Inflammatory macrophage (primary cell): ENCODE results near the gene MIOX.

Experiments used
- DNase-seq, 2 donors: peaks; one replicate each; pipeline ENCODE4 v3.0.0-alpha.2; 2020 to 2022

Gene MIOX

DNA sequence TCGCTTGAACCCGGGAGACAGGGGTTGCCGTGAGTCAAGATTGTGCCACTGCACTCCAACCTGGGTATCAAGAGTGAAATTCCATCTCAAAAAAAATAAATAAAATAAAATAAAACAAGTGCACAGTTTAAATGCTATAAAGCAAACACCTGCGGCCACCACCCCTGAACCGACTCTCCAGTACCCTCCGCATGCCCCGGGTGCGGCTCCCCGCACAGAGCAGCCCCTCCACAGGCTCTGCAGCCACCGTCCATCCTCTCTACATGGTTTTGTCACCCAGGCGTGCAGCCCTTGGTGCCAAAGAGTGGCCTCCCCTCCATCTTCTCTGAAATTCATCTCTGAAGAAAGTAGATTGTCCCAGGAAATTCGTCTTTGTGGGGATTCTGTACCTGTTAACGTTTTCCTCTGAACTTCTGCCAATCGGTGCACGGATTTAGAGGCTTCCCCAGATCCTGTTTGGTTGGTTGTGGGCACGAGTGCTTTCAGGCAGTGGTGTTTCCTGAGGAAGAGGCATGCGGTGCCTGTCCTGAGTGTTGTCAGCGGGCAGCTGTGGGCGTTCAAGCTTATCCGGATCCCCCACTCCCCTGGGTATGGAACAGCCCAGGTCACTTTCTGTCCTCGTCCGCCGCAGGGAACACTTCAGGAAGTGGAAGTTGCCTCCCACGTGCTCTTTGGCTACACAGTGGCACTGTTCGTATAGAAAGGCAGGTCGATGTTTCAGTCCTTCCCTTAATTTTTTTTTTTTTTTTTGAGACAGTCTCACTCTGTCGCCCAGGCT is 4.1 kb downstream of the MIOX start:
- DNase-seq = peak; percentile 83 to 92

DNA sequence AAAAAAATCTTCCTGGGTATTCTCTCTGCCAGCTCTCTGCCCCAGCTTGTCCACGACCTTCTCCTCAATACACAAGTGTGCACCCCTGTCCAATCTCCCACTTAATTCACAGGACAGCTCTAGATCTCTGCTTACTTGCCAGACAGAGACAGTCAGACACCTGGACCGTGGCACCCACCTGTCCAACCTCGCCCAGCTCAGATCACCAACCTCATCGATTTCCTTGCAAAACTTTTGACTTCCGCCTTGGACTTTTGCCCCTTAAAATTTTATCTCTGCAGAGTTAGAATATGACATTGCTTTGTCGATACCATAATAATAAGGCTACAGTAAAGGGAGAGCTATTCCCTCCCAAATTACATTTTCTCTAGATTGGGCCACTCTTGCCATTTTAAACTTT is 10.4 kb downstream of the MIOX start:
- no peak for DNase-seq

DNA sequence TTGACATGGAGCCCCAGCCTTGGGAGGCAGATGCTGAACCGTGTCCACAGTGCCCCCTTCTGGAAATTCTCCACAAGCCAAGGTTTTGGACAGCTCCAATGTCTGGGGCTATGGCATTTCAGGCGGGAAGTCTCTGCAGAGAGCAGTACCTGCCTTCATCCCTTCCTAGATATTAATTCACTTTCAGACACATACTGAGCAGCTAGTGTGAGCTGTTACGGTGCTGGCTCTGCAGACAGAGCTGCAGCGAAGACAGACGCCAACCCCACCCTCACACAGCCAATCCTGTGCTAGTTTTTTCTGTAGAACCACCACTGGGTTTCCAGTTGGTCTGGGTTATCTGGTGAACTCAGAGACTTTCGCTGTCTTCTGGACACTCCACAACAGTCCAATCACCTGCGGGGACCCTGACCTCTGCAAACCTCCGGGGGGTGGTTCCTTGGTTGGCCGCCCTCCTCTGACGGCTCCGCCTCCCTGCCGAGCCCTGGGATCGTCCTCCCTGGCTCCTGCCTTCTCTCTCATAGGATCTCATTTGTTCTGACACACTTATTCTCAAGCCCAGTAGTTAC is 11.7 kb downstream of the MIOX start:
- peak; percentile 73 to 81 for DNase-seq

DNA sequence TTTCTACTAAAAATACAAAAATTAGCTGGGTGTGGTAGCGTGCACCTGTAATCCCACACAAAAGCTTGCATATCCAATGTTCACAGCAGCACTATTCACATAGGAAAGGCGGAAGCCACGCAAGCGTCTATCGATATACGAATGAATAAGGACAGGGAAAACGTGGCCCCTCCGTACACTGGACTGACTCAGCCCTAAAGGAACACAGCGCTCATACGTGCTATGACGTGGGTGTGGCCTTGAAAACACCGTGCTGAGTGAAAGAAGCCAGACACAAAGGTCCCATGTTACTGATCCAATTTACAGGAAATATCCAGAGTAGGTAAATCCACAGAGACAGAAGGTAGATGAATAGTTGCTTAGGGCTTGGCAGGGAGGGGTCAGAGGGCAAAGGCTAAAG is 13.8 kb downstream of the MIOX start:
- DNase-seq = no peak

DNA sequence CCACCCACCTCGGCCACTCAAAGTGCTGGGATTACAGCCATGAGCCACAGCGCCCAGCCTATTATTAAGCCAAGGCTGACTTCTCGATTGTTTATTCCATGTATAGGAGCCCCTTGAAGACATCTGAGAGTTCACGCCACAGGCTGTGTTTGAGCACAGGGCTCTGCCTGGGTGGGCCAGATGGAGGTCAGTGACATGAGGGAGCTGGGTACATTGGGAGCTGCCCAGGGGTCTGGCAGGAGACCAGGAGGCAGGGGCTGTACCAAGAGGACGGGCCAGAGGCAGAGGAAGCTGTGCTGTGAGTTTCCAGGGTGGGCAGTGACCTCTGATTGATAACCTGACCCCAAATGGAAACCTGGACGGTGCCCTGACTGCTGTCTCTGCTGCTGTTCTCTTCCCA is 15.4 kb downstream of the MIOX start:
- no peak for DNase-seq

DNA sequence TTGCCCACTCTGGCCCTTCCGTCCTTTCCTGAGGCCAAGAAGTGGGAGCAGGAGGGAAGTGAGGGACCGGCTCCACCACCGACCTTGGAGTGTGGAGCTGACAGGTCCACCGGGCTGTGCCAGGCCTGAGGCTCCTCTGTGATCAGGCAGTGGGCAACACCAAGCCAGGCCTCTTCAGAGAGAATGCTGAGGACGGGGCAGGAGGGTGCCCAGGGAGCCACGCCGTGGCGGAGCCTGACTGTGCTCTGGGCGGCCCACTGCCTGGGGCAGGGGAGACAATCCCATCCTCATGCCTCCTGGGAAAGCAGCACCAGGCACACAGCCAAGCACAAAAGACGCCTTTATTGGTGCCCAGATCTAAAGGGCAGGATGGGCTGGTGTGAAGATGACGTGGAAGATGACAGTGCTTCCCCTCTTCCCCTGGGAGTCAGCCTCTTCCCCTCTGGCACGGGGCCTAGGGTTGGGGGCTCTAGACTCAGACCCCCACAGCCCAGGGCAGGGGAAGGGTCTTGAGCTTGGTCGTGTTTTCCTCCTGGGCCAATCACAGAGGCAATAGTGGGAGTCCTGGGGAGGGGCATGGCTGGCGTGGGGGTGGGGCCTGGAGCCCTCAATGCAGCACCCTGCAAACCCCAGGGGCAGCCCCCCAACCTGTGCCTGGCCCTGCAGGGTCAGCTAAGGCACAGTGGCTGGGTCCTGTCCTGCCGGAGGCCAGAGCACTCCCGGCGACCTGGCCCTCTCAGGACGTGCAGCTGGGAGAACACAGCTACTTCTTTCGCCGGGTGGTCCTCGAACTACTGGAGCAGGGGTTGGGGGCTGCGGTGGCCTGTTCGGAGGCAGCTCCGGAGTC is 16.2 kb downstream of the MIOX start:
- no peak for DNase-seq

DNA sequence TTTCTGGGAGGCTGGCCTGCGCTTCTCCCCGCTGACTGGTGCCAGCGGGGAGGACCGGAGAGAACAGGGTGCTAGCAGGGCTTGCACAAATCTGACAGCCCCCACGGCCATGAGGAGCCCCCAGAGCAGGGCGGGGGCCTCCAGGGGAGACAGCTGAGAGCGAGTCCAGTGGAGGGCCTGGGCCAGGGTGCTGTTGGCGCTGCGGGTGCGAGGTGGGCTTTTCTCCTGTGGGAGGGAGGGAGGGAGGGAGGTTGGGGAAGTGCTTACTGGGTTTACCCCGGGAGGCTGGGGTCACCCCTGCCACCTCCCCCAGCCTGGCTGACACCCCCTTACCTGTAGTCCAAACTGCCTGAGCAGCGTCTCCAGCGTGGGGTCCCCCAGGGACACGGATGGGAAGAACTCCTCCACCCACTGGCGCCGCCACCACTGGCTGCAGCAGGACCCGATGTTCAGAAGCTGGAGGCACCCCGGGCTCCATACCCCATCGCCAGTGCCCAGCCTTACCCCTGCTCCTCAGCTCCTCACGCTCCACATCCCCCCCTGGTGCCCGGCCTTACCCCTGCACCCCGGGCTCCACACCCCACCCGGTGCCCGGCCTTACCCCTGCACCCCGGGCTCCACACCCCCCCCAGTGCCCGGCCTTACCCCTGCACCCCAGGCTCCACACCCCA is 17.0 kb downstream of the MIOX start:
- no peak for DNase-seq

DNA sequence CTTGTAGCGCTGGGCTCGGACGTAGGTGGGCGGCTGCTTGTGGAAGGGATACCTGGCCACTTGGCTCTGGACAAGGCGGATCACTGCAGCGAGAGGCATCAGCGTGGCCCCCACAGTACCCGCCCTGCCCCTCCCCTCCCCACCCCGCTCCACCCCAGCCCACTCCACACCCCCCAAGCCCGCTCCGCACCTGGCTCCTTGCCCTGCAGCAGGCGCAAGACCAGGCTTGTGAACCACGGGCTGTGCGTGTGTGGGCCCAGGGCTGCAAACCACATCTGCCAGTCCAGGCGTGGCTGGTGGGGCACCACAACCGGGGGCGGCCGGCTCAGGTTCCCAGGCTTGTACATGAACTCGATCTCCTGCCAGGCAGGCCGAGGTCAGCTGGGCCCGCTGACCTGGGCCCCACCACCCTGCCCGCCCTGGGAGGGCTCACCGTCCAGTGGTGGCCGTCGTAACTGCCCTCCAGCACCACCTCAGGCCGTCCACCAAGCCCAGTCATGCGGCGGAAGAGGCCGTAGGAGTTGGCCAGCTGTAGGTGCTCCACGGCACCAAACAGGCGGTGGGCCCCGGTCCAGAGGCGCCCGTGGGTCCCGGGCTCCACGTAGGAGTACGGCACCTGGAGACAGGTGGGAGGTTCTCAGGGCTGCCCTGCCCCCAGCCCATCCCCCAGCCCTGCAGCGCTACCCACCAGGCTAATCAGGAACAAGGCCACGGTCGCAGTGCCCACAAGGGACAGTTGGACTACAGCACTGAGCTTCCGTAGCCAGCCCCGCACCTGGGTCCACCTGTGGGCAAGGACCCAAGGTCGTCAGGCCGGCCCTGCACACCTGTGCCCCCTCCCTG is 17.9 kb downstream of the MIOX start:
- no peak for DNase-seq

DNA sequence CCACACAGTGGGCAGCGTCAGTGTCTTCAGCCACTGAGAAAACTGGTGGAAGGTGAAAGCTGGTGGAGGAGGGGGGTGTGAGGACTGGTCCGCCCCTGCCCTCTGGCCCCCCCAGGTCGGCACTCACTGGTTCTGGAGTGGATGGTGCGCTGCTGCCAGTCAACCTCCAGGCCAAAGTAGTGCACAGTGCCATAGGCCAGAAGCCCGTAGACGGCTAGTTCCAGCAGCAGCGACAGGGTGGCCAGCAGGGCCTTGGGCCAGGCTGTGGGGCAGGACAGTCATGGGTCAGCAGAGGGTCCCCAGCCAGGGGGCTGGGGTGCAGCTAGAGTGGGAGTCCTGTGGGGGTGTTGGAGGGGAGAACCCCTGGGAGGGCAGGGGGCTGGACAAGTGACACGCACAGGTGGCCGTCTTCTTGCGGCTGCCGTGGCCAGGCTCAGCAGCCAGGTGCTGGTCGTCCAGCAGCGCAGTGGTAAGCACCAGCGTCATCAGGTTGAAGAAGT is 18.7 kb downstream of the MIOX start:
- DNase-seq = no peak

DNA sequence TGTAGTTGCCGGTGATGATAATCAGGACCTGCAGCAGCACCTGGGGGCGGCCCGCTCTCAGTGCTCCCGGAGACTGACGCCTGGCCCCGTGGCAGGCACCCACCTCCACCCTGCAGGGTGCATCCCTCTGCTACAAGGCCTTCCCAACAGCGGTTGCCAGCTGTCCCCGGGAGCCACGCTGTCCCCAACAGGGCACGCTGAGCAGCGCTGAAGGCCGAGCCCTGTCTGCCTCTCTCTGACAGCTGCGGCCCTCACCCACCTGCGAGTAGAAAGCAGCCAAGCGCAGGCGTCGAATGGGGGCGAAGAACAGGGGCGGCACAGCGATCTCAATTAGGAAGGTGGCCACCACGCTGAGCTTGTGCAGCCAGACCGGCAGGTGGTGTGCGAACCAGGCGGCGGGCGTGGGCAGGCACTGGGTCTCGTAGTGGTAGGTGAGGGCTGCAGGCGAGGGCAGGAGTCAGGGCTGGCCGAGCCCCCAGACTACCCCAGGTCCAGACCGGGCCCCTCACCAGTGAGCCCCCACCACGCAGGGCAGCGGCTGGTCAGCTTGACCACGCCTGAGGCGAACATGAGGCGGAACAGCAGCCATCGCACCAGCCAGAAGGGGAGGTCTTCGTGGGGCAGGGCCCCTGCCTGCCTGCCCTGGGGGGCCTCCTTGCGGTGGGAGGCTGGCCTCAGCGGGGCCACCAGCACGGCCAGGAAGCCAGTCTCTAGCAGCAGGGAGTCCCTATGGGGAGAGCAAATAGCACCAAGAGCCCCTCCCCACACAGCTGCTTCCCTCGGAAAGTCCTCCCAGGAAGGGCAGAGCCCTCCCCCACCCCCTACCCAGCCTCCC is 19.3 kb downstream of the MIOX start:
- DNase-seq = no peak

DNA sequence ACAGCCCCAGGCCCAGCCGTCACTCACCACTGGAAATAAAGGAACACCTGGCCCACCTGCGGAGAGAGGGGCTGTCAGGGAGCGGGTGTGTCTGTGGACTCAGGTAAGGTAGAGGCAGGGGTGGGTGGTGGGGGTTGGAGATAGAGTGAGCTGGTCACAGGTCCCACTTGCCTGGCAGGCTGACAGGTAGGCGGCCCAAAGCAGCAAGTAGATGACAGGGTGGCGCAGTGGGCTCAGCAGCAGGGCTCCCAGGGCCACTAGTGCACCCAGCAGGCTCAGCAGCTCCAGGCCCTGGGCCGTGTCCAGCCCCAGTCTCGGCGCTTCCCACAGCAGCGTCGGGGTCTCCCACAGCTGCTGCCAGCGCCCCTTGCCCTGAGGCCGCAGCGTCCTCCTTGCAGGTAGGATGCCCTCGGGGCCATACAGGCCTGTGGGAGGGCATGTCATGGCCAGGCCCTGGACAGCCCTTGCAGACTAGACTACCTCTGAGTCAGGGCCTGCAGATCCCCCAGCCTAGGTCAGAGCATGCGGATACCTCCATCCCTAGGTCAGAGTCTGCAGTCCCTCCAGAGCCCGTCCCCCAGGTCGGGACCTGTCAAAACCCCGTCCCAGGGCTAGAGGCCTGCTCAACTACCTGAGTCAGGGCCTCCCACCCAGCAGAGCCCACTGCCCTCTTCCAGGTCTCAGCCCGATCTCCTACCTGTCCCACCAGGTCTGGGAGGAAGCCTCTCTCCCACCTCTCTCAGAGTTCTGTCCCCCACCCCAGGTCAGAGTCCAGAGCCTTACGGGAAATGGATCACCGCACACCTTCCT is 20.2 kb downstream of the MIOX start:
- no peak for DNase-seq

DNA sequence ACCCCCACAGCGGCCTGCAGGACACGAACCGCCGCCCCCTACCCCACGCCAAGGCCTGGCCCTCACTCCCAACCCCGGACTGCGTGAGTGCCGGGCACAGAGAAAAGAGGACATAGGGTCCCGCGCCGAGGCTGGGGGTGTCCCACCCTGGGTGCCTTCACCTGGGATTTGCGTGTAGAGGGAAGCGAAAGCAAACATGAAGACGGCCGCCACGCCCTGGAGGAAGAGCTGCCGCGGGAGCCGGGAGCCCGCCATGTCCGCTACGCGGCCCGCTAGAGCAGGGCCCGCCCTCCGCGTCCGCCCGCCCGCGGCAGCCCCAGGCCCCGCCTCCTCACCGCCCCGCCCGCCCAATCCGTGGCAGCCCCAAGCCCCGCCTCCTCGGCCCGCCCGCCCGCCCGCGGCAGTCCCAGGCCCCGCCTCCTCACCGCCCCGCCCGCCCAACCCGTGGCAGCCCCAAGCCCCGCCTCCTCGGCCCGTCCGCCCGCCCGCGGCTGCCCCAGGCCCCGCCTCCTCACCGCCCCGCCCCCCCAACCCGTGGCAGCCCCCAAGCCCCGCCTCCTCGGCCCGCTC is 20.8 kb downstream of the MIOX start, which contains the start of gene LMF2:
Gene LMF2, minus strand, starts transcription at position 282 of the 570 bp plus-strand sequence. Its CDS starts 27 bp downstream, at position 255.
- no peak for DNase-seq

DNA sequence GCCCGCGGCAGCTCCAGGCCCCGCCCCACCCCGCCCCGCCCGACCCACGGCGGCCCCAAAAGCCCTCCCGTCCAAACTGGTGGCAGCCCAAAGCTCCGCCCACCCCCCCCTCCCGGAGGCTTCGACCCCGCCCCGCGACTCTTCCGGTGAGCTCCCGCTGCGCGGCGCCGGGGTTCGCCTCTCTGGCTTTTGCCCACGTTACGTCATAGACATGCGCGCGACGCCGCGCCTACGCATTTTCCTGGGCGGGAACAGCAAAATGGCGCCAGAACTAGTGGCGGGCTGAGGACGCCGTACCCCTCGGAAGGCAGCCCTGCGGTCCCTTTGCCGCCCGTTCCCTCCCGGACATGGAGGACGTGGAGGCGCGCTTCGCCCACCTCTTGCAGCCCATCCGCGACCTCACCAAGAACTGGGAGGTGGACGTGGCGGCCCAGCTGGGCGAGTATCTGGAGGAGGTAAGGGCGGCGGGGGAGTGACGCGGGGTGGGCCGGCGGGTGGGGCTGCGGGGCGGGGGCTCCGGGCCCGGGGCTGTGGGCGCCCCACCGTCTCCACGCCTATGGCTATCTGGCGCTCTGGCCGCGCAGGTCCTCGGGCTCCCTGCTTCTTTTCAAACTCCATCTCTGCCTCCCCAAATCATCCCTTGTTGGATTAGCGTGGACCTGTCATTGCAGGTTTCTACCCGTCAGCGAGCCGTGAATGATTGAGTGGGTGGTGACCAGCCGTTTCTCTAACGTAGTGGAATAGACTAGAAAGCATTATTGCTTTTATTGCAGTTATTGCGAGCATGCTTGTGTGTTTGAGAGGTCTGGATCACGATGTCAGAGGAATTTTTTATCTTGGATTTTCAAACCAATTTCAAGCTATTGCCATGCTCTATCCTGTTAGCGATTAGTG is 21.6 kb downstream of the MIOX start, which contains the start of gene NCAPH2:
Gene NCAPH2, plus strand, starts transcription at position 234 of the 894 bp plus-strand sequence. Its CDS starts 114 bp downstream, at position 348.
- peak; percentile 98 to 99 for DNase-seq

DNA sequence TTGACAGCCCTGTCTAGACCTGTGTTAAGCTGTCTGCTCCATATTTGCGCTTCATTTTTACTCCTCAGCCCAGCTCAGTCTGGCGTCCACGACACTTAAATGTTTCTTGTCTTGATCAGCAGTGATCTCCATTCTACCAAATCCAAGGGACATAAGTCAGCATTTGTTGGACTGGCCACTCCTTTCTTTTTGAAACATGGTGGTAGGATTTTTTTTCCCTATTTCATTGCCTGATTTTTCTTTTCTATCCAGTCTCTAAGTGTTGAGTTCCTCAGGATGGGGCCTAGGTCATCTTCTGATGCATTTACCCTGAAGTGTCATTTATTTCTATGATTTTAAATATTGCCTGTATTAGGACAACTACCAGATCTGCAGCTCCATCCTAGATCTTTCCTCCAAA is 22.2 kb downstream of the MIOX start:
- no peak for DNase-seq

DNA sequence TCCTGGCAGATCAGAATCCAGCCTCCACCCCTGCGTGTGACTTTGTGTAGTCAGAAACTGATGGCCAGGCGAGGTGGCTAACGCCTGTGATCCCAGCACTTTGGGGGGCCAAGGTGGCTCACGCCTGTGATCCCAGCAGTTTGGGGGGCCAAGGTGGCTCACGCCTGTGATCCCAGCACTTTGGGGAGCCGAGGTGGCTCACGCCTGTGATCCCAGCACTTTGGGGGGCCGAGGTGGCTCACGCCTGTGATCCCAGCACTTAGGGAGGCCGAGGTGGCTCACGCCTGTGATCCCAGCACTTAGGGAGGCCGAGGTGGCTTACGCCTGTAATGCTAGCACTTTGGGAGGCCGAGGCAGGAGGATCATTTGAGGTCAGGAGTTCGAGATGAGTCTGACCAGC is 26.5 kb downstream of the MIOX start:
- no peak for DNase-seq

DNA sequence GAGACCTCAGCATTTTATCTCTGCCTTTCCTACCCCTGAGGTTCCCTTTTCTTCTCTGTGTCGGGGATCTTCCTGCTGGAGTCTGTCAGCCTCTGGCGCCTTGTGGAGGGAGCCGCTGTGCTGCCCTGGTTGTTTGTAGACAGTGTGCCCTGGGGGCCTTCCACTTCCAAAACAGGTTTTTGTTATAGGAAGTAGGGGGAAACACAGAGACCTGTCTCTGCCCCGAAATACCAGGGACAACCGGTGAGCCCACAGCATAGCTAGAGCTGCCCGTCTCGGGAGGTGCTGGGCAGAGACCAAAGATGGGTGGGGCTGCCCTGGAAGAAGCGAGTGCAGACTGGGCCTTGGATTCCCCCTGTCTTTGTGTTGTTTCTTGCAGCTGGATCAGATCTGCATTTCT is 29.4 kb downstream of the MIOX start:
- no peak for DNase-seq

DNA sequence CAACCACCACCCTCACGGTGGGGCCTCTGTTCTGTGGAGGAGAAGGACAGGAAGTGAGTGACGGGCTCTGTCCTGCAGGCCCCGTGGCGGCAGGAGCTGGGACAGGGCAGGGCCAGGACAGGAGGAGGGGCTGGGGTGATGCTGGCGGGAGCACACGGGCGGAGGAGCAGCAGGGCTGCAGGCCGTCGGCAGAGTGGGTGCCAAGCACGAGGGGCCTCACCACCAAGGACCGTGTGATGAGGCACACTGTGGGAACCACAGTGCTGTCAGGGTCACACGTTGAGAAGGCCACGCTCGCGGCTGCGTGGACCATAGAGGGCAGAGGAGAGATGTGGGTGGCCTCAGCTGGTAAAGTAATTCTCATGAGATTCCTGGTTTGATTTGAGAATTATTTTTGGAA is 30.2 kb downstream of the MIOX start:
- no peak for DNase-seq

DNA sequence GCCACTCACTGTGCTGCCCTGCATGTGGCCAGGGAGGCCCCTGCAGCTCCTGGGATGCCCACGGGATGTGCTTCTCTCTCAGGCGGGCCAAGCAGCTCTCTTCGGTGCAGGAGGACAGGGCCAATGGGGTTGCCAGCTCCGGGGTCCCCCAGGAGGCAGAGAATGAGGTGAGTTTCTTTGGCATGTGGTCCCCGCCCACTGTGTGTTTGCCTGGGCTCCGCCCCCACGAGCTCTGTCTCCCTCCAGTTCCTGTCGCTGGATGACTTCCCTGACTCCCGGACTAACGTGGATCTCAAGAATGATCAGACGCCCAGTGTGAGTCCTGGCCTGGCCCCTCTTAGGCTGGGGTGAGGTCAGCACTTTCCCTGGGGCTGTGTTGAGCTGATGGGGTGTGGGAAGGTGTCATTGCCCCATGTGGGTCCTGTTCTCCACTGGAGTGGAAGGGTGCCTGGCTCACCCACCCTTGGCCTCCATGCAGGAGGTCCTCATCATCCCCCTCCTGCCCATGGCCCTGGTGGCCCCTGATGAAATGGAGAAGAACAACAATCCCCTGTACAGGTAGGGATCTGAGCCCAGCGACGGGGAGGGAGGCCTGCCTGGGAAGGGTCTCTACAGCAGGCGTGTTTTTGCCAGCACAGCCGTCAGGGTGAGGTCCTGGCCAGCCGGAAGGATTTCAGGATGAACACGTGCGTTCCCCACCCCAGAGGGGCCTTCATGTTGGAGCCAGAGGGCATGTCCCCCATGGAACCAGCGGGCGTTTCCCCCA is 31.0 kb downstream of the MIOX start:
- DNase-seq = no peak
